AG08396 (cell line): ENCODE data around the gene ALG12.
A peak's percentile ranks its signal among the peaks of the same experiment; 100 is the strongest.

Experiments
- DNase-seq: peaks from one replicate; pipeline ENCODE4 v3.0.0; 2012; ENCODE audit warnings: low spot score, mixed read lengths

The ALG12 gene

GRCh38 chr22:49929994-49930575 lies 11.8 kb upstream of the ALG12 start:
- DNase-seq: no peak

DNA sequence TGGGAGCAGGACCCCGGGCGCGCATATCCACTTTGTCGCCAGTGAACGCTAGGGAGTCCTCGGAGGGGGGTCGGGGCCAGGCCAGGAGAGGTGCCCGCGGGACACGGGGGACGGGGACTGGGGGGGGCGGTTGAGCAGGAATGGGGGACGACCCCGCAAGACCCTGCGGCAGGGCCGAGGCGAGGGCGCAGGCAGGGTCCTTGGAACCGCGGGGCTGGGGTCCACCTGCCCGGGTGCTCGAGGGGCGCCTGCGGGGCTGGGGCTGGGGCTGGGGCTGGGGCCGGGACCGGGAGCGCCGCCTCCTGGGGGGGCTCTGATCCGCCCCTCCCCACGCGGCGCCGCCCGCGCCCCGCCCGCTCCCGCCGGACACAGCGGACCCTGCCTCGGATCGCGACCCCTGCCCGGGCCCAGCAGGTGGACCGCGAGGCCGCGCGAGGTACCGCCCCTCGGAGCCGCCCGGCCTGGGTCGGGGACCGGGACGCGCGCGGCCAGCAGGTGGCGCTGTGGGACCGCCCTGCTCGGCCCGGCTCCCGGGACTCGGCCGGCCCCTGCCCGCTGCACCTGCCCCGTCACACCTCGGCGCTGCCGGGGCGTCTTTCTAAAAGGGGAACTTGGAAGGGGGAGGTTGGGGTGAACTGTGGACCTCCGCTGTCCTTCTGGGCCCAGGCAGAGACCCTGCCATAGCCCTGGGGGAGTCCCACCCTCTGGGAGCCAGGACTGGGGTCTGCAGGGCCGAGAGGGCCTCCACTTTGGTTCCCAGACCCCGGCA lies 11.2 kb upstream of the ALG12 start:
- DNase-seq: peak; percentile 92

GRCh38 chr22:49928555-49929210 lies 10.4 kb upstream of the ALG12 start:
- no peak for DNase-seq

GRCh38 chr22:49928185-49928495 lies 9.9 kb upstream of the ALG12 start:
- no peak for DNase-seq

DNA sequence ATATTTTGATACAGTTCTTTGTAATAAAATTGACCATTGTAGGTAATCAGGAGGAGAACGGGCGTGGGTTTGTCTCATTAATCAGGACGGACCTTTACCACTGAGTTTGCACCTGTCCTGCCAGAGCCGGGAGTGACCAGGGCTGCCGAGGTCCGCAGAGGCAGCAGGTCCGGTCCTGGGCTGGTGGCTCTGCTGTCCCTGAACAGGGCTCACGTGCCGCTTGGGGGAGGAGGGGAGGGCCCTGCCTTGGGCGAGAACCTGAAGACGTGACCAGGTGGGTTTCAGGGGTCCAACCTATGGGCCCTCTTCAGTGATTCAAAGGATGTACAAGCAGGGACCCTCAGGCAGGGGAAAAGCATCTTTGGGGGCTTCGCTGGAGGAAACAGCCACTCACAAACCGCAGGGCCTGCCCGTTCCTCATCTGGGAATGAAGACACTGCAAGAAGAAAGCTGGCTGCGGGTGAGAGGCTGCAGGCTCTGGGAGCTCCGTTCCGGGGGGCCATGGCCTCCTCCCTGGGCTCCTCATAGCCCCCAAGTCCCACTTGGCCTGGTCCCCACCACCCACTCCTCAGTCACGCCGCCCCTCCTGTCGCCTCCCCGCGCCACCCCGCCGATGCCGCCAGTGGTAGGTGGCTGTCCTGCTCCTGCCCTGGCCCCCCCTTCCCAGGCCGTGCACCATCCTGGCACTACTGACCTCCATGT lies 9.4 kb upstream of the ALG12 start:
- DNase-seq: no peak

DNA sequence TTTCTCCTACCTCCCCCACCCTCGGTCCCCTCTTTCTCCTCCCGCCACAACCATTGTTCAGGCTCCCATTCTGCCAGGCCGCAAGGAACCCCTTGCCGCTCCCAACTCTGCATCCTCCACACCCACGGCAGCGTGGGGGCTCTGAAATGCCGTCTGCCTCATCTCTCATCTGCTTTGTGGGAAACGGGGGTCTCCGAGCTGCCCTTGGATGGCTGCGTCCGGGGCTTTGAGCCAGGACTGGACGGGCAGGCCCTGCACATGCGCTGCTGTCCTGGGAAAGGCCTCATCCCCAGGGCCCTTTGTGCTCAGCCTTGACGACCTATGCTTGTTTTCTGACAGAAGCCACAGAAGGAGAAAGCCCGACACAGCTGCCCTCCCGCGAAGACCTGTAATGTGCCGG lies 8.7 kb upstream of the ALG12 start:
- DNase-seq: no peak

DNA sequence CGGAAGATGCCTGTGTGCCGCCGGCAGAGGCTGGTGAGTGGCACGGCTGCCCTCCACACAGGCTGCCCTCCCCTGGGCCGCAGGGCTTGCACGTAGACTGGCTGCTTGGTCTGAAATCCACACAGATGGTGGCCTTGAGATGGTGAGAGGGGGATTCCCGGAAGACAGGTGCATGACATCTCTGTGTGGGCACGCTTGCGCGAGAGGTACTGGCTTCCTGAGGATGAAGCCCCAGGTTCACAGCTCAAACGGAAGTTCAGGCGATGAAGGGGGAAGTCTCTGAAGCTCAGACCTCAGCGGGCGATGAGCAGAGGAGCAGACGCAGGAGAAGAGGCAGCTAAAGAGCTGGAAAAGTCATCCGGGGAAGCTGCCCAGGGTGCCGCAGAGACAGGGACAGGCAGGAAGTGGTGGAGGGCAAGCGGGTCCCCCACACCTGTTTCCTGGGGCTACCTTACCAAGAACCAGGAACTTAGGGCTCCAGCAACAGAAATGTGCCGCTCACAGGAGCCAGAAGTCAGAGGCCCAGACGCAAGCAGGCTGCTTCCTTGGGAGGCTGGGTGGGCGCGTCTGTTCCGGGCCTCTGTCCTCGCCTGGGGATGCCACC lies 7.4 kb upstream of the ALG12 start:
- DNase-seq: no peak

DNA sequence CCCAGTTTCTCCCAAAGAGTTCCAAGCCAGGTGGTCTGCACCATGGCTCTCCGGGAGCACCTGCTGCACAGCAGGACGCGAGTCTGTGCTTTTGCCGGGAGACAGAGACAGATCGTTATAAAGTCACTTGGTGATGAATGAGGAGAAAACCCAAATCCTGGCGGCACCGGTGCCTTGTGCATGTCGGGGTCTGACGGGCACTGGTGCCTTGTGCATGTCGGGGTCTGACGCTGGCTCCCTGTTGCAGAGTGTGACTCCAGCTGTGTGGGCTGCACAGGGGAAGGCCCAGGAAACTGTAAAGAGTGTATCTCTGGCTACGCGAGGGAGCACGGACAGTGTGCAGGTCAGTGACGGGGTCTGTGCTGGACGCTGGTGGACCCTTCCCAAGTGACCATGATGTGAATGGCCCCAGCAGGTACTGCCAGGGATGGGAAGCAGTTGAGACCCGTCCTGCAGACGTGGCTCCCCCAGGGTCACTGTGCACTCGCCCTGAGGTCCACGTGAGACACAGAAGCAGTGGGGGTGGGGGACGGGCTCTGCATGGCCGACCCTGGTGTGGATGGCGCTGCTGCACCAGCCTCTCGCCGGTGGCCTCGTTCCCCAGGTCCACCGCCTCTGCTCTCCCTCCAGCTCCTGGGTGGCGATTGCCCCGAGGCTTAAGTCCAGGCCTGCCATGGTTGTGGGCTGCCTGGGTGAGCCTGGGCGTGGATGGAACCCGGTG lies 6.0 kb upstream of the ALG12 start:
- no peak for DNase-seq

DNA sequence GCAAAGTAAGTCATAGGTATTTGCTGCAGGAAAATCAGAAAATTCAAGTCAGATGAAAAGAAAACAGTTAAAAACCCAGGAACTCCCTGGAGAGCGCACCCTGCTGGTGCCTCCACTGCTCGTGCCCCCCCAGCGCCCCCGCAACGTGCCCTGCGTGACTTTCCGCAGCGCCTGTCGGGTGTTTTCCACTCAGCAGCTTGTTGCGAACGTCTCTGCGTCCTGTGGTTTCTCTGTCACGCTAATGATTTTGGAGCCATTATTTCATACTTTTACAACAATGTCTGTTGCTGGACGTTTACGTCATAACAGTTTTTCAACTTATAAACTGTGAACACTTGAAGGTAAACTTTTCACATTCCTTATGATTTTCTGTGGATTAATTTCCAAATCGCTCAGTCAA lies 5.2 kb upstream of the ALG12 start:
- no peak for DNase-seq

DNA sequence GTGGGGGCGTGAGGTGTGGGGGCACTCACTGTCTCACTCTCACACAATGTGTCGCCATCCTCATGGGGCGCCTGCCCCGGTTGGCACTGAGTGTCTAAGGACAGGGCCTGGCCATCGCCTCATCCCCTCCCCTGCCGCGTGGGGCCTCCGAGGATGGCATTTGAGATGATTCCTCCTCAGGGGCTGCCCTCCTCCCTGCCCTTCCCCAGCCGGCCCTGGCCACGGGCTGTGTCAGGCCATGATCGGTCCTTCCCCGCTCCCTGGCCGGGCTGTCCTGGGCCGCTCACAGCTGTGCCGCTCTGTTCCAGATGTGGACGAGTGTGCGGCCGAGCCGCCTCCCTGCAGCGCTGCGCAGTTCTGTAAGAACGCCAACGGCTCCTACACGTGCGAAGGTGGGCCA lies 4.7 kb upstream of the ALG12 start:
- no peak for DNase-seq

- no peak for DNase-seq
These were observed 4.2 kb upstream of the ALG12 start for GRCh38 chr22:49922484-49922883.

GRCh38 chr22:49921508-49922278 lies 3.5 kb upstream of the ALG12 start:
- DNase-seq: no peak

GRCh38 chr22:49920859-49921258 lies 2.6 kb upstream of the ALG12 start:
- DNase-seq: no peak

DNA sequence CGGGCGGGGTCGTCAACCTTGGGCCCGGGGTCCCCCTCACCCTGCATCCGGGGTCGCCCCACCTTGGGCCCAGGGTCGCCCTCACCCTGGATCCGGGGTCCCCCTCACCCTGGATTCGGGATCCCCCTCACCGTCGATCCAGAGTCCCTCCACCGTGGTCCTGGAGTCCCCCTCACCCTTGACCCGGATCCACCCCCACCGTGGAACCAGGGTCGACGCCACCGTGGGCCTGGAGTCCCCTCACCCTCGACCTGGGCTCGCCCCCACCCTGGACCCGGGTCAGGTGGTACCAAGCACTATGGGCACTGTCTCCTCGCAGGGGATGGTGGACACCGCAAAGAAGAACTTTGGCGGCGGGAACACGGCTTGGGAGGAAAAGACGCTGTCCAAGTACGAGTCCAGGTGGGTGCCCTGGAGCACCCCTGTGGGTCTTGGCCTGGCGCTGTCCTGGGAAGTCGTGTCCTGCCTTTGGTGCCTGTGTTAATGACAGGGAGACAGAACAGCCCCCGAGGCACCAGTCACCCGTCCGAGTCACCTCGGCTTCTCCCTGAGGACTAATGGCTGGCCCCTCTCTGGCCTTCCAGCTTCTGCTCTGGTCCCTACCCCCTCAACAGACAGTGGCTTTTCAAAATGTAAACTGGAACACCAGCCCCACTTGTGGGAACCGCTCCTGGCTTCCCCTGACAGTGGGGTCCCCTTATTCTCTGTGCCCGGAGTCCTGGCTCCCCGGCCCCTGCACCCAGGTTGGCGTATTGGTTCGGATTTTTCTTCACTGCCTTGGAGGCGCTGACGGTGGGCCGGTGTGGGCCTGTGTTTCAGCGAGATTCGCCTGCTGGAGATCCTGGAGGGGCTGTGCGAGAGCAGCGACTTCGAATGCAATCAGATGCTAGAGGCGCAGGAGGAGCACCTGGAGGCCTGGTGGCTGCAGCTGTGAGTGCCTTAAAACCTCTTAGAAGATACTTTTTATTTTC lies 958 bp upstream of the ALG12 start:
- DNase-seq: no peak

- DNase-seq: no peak
These were observed 1.4 kb downstream of the ALG12 start for GRCh38 chr22:49916831-49917230.

DNA sequence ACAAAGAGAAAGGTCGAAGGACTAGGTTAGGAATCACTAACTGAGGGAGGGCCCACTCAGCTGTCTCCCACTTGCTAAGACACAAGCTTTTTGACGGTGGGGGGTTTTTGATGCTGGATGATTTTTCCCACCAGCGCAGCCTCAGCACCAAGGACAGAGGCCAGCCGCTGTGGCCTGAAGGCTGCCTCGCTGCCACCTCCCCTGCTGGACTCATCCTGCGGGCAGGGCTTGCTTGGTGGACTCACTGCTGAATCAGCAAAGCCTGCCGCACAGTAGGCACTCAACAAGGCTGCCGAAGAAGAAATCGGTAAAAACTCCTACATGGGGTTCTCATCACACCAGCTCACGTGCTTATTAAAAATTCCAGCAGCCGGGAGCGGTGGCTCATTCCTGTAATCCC lies 2.6 kb downstream of the ALG12 start:
- DNase-seq: no peak

GRCh38 chr22:49914256-49914655 lies 4.0 kb downstream of the ALG12 start:
- DNase-seq: no peak

DNA sequence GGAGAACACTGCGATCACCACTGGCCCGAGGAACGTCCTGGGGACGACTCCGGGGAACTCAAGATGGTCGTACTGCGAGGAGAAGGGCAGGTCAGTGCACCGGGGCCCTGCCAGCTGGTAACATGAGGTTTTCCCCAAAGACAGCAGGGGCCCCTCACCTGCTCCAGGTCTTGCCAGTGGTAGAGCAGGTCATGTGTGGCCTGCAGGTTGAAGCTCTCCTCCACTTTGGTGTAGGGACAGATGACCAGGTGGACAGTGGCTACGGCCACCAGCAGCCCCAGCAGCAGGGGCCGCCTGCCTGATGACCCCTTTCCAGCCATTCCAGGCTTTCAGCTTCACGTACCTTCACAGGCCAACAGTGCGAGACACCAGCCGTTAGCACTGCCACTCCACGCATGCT lies 4.8 kb downstream of the ALG12 start:
- no peak for DNase-seq

DNA sequence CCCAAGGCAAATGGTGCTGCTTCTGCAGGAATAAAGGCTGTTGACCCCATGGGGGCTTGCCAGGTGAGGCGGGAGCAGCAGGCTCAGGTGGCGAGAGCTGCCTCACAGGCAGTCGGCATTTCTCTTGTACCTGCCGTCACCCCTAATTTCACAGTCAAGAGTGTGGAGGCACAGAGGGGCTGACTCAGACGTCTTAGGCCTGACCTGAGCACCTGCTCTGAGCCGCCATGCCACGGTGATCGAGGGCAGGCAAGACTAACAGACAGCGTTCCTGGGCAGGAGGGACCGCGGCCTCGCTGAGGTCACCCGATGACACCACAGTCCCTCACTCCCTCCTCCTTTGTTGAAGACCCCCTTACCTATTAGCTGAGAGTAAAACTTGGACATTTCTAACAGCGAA lies 5.2 kb downstream of the ALG12 start:
- DNase-seq: no peak
